Muscle layer of colon (tissue), 2 donors: Measurements from ENCODE around the gene ARID3A.
A peak's percentile ranks its signal among the peaks of the same experiment; 100 is the strongest.
"Not testable (repeated sequence)": the region's sequence is repeated elsewhere in the genome, so short reads cannot be mapped to it uniquely, and the experiment has no call there.

ENCODE experiments used
- H3K27ac ChIP-seq: one replicate; pipeline ENCODE4 v1.7.0; 2013; ENCODE audit warnings: low read depth, mild to moderate bottlenecking, low read length, moderate library complexity
- H3K27me3 ChIP-seq, 2 donors: one replicate each; pipeline ENCODE4 v1.7.0; 2013; ENCODE audit warnings: low read length in 2 of 2, mild to moderate bottlenecking in 2 of 2; ENCODE audit not compliant: insufficient read depth in 2 of 2, control insufficient read depth in 1 of 2
- H3K36me3 ChIP-seq: one replicate; pipeline ENCODE4 v1.7.0; 2013; ENCODE audit warnings: mild to moderate bottlenecking, low read length; ENCODE audit not compliant: insufficient read depth
- H3K4me1 ChIP-seq: one replicate; pipeline ENCODE4 v1.7.0; 2013; ENCODE audit warnings: mild to moderate bottlenecking, low read length; ENCODE audit not compliant: insufficient read depth
- H3K4me3 ChIP-seq, 2 donors: one replicate each; pipeline ENCODE4 v1.7.0; 2013; ENCODE audit warnings: low read length in 2 of 2, low read depth in 1 of 2, mild to moderate bottlenecking in 1 of 2, moderate library complexity in 1 of 2
- H3K9ac ChIP-seq: one replicate; pipeline ENCODE4 v1.7.0; 2013; ENCODE audit warnings: low read length
- H3K9me3 ChIP-seq: one replicate; pipeline ENCODE4 v1.7.0; 2013; ENCODE audit warnings: mild to moderate bottlenecking, low read length
- donor health status: abdominal sarcoma.
- donor health status: Adenocarcinoma of cecum.

The ARID3A gene

GRCh38 chr19:925526-926322 lies at the start of gene ARID3A:
Gene ARID3A, plus strand, starts transcription at chr19:926035. Its CDS starts 3,494 bp downstream, at chr19:929529.
- peak within 1 kb of the TSS; percentile 84 for H3K27ac ChIP-seq
- peak within 1 kb of the TSS; percentile 39 for H3K9ac ChIP-seq
- H3K27me3 ChIP-seq = peaks cover 8% of the 10 kb centered on the region in 2 donors
- no peaks in the 10 kb centered on the region for H3K9me3 ChIP-seq
- peak within 1 kb of the TSS; percentile 80 to 85 for H3K4me3 ChIP-seq
- H3K4me1 ChIP-seq = peaks cover 6% of the 10 kb centered on the region
- H3K36me3 ChIP-seq = no peaks in the 10 kb centered on the region

- H3K9me3 ChIP-seq = no peaks in the 10 kb centered on the region
- H3K4me3 ChIP-seq = no peak overlapping the region
- H3K27me3 ChIP-seq = no peaks in the 10 kb centered on the region
- peaks cover 37% of the 10 kb centered on the region for H3K36me3 ChIP-seq
- no peak overlapping the region for H3K27ac ChIP-seq
- H3K4me1 ChIP-seq = no peaks in the 10 kb centered on the region
- no peak overlapping the region for H3K9ac ChIP-seq
These were observed 49.7 kb upstream of the ARID3A start for GRCh38 chr19:876089-876488.

DNA sequence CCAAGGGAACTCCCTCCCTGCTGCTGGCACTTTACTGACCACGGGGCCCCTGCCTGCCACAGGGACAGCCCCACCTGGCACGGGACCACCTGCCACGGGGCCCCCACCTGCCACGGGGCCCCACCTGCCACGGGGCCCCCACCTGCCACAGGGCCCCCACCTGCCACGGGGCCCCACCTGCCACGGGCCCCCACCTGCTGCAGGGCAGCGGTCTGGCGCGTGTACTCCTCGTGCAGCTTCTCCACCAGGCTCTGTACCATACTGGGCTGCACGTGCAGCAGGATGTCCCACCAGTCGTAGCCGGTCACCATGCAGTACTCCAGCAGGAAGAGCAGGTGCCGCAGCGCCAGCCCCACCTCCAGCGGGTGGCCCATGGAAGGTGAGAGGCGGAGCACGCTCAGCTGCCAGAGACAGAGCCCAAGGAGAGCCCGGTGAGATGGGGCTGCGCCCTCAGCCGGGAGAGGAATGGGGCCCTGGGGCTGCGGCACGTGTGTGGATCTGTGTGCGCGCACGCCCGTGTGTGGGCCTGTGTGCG lies 49.0 kb upstream of the ARID3A start:
- peaks cover 44% of the 10 kb centered on the region for H3K36me3 ChIP-seq
- no peak overlapping the region for H3K4me3 ChIP-seq

GRCh38 chr19:877992-878660 lies 47.7 kb upstream of the ARID3A start:
- not testable (repeated sequence) for H3K4me1 ChIP-seq, H3K27me3 ChIP-seq, H3K9ac ChIP-seq, H3K4me3 ChIP-seq, H3K27ac ChIP-seq, H3K9me3 ChIP-seq
- peaks cover 56% of the 10 kb centered on the region for H3K36me3 ChIP-seq

More for the DNA sequence above, 49.0 kb upstream of the ARID3A start:
- Histone ChIP-seq H3K27me3 (no peaks in the 10 kb centered on the region), H3K27ac (no peak overlapping the region), H3K9ac (no peak overlapping the region), H3K4me1 (no peaks in the 10 kb centered on the region), H3K9me3 (no peaks in the 10 kb centered on the region)

DNA sequence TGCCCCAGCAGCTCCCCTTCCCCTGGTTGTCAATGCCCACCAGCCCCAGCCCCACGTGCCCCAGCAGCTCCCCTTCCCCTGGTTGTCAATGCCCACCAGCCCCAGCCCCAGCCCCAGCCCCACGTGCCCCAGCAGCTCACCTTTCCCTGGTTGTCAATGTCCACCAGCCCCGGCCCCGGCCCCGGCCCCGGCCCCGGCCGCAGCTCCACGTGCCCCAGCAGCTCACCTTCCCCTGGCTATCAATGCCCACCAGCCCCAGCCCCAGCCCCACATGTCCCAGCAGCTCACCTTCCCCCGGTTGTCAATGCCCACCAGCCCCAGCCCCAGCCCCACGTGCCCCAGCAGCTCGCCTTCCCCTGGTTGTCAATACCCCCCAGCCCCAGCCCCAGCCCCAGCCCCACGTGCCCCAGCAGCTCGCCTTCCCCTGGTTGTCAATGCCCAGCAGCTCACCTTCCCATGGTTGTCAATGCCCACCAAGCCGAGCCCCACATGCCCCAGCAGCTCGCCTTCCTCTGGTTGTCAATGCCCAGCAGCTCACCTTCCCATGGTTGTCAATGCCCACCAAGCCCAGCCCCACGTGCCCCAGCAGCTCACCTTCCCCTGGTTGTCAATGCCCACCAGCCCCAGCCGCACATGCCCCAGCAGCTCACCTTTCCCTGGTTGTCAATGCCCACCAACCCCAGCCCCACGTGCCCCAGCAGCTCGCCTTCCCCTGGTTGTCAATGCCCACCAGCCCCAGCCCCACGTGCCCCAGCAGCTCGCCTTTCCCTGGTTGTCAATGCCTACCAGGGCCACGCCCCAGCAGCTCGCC lies 46.9 kb upstream of the ARID3A start:
- H3K4me1 ChIP-seq, H3K9ac ChIP-seq, H3K9me3 ChIP-seq, H3K27me3 ChIP-seq, H3K27ac ChIP-seq, H3K4me3 ChIP-seq: not testable (repeated sequence)
- peaks cover 57% of the 10 kb centered on the region for H3K36me3 ChIP-seq

GRCh38 chr19:879711-880438 lies 46.0 kb upstream of the ARID3A start:
- no peaks in the 10 kb centered on the region for H3K4me1 ChIP-seq
- peaks cover 56% of the 10 kb centered on the region for H3K36me3 ChIP-seq
- no peak overlapping the region for H3K27ac ChIP-seq
- no peaks in the 10 kb centered on the region for H3K9me3 ChIP-seq
- no peak overlapping the region for H3K9ac ChIP-seq
- H3K4me3 ChIP-seq = no peak overlapping the region
- no peaks in the 10 kb centered on the region for H3K27me3 ChIP-seq

DNA sequence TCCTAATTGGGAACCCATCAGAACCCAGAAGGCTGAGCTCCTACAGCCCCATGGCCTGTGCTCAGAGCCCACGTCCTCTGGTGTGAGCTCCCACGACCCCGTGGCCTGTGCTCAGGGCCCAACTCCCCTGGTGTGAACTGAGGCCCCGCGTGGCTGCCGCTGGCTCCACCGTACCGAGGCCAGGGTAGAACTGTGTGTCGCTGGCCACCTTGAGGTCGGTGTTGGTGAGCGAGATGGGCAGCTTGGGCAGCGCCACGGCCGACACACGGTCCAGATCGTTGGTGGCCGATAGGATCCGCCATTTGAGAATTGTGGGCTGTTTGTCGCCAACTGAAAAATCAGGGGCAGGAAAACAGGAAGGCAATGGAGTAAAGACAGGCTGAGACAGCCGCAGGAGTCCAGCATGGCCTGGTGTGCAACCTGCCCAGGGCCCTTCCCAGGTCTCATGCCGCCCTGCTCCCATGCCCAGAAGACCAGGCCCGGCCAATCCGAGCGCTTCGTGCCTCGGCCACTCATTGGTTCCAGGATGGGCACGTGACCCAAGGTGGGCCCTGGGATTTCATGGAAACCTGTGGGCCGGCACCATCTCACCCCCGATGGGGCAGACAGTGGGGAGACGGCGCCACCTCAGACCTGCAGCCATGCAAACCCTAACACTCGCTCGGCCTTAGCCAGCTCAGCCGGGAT lies 44.3 kb upstream of the ARID3A start:
- peaks cover 63% of the 10 kb centered on the region for H3K36me3 ChIP-seq
- H3K4me1 ChIP-seq = no peaks in the 10 kb centered on the region
- H3K9me3 ChIP-seq = no peaks in the 10 kb centered on the region
- H3K27ac ChIP-seq = no peak overlapping the region
- no peak overlapping the region for H3K4me3 ChIP-seq
- no peaks in the 10 kb centered on the region for H3K27me3 ChIP-seq
- H3K9ac ChIP-seq = no peak overlapping the region

- peaks cover 63% of the 10 kb centered on the region for H3K36me3 ChIP-seq
- H3K27ac ChIP-seq = no peak overlapping the region
- no peak overlapping the region for H3K4me3 ChIP-seq
- no peaks in the 10 kb centered on the region for H3K4me1 ChIP-seq
- no peak overlapping the region for H3K9ac ChIP-seq
- no peaks in the 10 kb centered on the region for H3K27me3 ChIP-seq
- no peaks in the 10 kb centered on the region for H3K9me3 ChIP-seq
These were observed 42.9 kb upstream of the ARID3A start for GRCh38 chr19:882871-883497.

DNA sequence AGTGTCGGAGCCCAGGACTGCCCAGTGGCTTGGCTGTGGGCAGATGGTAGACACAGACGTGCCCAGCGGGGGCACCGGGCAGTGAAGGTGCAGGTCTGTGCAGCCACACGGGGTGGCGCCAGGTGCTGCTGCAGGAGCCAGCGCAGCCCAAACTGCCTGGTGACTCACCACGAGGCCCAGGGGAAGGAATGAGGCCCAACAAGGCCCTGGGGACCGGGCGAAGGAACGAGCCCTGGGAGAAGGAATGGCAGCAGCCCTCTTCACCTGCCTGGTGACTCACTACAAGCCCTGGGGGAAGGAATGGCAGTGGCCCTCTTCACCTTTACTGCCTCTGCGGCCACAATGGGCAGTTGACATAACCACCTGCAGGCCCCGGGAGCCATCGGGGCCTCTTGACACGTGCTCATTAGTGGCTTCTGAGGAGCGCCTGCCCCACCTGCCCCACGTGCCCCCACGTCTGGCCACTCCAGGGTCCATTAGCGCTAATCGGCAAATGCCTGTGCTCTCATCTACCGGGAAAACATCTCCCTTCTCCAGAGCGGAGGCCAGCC lies 42.1 kb upstream of the ARID3A start:
- Histone ChIP-seq H3K36me3 (peaks cover 63% of the 10 kb centered on the region), H3K4me3 (no peak overlapping the region), H3K9me3 (no peaks in the 10 kb centered on the region), H3K4me1 (no peaks in the 10 kb centered on the region), H3K9ac (no peak overlapping the region), H3K27ac (no peak overlapping the region), H3K27me3 (no peaks in the 10 kb centered on the region)
